PFSK-1 (cell line): ENCODE data around the gene ANO5. TPM values are rescaled to one million over a fixed set of nuclear protein-coding genes. Genes with fewer than 3 reads are reported as not detected.
A peak's percentile ranks its signal among the peaks of the same experiment; 100 is the strongest.

Source experiments
- FOXP2 ChIP-seq: optimal IDR thresholded peaks from 2 replicates; pipeline ENCODE3; 2011; ENCODE audit warnings: borderline replicate concordance, control low read depth, inconsistent platforms; ENCODE audit not compliant: insufficient read depth; ENCODE audit errors: extremely low read length, extremely low read depth
- POLR2AphosphoS5 ChIP-seq: IDR thresholded peaks from 2 replicates; pipeline ENCODE4 v1.6.1; 2012; ENCODE audit warnings: low read depth, mild to moderate bottlenecking, control low read depth, low read length, moderate library complexity
- REST ChIP-seq, 2 experiments: IDR thresholded peaks; 2 replicates each; pipeline versions ENCODE4 v1.6.1 to v1.8.0; 2011 to 2012; ENCODE audit warnings: low read depth in 2 of 2, low read length in 2 of 2, control low read depth in 1 of 2, inconsistent platforms in 1 of 2, mild to moderate bottlenecking in 1 of 2, moderate library complexity in 1 of 2; ENCODE audit not compliant: insufficient read depth in 1 of 2
- SIN3A ChIP-seq: IDR thresholded peaks from 2 replicates; pipeline ENCODE4 v1.6.1; 2012; ENCODE audit warnings: mild to moderate bottlenecking, low read length, moderate library complexity, borderline replicate concordance; ENCODE audit not compliant: insufficient read depth
- TAF1 ChIP-seq: IDR thresholded peaks from 2 replicates; pipeline ENCODE4 v1.6.1; 2012; ENCODE audit warnings: low read length, control low read depth, borderline replicate concordance; ENCODE audit not compliant: insufficient read depth
- polyA plus RNA-seq: library from polyadenylated mRNA; unstranded; fragments of >200 nt; gene quantifications from one replicate; pipeline ENCODE4 v1.2.1, GENCODE V29; 2012; ENCODE audit warnings: low read depth, missing spikeins; ENCODE audit not compliant: insufficient read length

The ANO5 gene, protein sequence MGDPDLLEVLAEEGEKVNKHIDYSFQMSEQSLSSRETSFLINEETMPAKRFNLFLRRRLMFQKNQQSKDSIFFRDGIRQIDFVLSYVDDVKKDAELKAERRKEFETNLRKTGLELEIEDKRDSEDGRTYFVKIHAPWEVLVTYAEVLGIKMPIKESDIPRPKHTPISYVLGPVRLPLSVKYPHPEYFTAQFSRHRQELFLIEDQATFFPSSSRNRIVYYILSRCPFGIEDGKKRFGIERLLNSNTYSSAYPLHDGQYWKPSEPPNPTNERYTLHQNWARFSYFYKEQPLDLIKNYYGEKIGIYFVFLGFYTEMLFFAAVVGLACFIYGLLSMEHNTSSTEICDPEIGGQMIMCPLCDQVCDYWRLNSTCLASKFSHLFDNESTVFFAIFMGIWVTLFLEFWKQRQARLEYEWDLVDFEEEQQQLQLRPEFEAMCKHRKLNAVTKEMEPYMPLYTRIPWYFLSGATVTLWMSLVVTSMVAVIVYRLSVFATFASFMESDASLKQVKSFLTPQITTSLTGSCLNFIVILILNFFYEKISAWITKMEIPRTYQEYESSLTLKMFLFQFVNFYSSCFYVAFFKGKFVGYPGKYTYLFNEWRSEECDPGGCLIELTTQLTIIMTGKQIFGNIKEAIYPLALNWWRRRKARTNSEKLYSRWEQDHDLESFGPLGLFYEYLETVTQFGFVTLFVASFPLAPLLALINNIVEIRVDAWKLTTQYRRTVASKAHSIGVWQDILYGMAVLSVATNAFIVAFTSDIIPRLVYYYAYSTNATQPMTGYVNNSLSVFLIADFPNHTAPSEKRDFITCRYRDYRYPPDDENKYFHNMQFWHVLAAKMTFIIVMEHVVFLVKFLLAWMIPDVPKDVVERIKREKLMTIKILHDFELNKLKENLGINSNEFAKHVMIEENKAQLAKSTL
- 0.69 TPM for polyA plus RNA-seq

GRCh38 chr11:22192642-22193347 is at the start of gene ANO5:
TSS of gene ANO5 (plus strand) at chr11:22193085. CDS start at chr11:22193493, 408 bp downstream.
- TF ChIP-seq FOXP2 (no peak), POLR2AphosphoS5 (0 out of 2 replicates have a peak, but pooled peaks have one; percentile 24), REST (IDR thresholded peaks at IDR 0.05; ENCODE audit: insufficient read depth in 1 of 2, low read depth in 2 of 2, low read length in 2 of 2) (no peak), TAF1 (peak; percentile 50; the same call in 1 of the 2 replicates)

DNA sequence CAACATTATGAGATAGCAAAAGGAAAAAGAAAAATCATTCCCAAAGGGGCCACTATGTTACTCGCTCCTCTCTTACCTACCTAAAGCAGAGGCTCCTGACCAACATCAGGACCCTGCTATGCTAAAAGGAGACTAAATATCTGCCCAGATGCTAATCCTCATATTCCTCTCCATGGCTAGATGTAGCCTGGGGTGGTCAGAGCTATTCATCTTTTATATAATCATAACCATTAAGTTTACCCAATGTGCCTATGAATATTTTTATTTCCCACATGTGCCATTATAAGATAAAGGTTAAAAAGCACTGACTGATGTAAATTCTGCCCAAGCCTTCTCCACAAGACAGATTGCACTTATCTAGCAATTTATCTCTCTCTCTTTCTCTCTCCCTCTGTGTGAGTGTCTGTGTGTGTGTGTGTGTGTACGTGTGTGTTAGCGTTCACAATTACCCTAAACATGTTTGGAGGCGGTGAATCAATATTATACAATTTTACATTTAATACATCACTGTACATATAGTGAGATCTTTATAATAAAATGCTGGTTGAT is 41.2 kb upstream of the ANO5 start:
- TF ChIP-seq TAF1 (no peak), REST (IDR thresholded peaks at IDR 0.05; ENCODE audit: insufficient read depth in 1 of 2, low read depth in 2 of 2, low read length in 2 of 2) (no peak), SIN3A (no peak), FOXP2 (no peak), POLR2AphosphoS5 (no peak)

- TF ChIP-seq TAF1 (no peak), FOXP2 (no peak), POLR2AphosphoS5 (no peak), SIN3A (no peak), REST (IDR thresholded peaks at IDR 0.05; ENCODE audit: insufficient read depth in 1 of 2, low read depth in 2 of 2, low read length in 2 of 2) (no peak)
These were observed 35.4 kb upstream of the ANO5 start for GRCh38 chr11:22157531-22157930.

DNA sequence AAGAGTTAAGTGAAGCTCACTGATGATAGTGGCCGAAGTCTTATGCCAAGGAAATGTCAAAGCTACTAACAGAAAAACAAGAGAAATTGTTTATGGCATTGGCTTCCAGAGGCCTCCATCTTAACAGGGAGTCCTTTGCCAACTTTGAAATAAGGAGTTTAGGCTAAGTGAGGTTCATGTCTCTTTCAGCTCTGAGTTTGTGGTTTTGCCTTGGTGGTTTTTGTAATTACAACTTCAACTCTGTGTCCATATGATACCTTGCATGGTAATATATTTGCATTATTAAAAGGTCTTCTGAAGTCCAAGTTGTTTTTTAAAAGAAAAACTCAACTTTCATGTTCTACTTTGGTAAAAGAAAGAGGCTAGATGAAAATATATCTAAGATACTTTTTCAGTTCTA is 31.4 kb upstream of the ANO5 start:
- TF ChIP-seq FOXP2 (no peak), POLR2AphosphoS5 (no peak), REST (IDR thresholded peaks at IDR 0.05; ENCODE audit: insufficient read depth in 1 of 2, low read depth in 2 of 2, low read length in 2 of 2) (no peak), SIN3A (no peak), TAF1 (no peak)
